Measurements from ENCODE around the gene NOC4L. TPM values are rescaled to one million over a fixed set of nuclear protein-coding genes. Genes with fewer than 3 reads are reported as not detected.
A peak's percentile ranks its signal among the peaks of the same experiment; 100 is the strongest.

NOC4L gene
- polyA plus RNA-seq (2011; rRNA removed) (3.9 and 8.1 TPM in 2 replicates), polyA minus RNA-seq (2011; rRNA and poly(A)+ RNA removed) (5.4 and 6.1 TPM in 2 replicates)

GRCh38 chr12:132144115-132144809 is at the start of gene NOC4L, which contains the start of gene DDX51:
TSS of gene NOC4L (plus strand) at chr12:132144457. CDS start at chr12:132144489, 32 bp downstream.
TSS of gene DDX51 (minus strand) at chr12:132144319. CDS start at chr12:132144296, 23 bp downstream.
- H3K36me3 ChIP-seq (ENCODE audit: control insufficient read depth, insufficient read depth, low read length) = peaks cover 27% of the 10 kb centered on the region
- POLR2A ChIA-PET = no interaction called here
- peak within 1 kb of the TSS; percentile 97 for H3K4me3 ChIP-seq (ENCODE audit: low read depth, low read length)
- DNase-seq (ENCODE audit: low read depth) = peak; percentile 46
- TF ChIP-seq CTCF (IDR thresholded peaks at IDR 0.05; ENCODE audit: insufficient read depth, low read depth, low read length) = no peak
- CTCF ChIA-PET = interaction anchor here (1.1 to 3.2 kb wide), 2 partner anchors 9 to 471 kb away, joined by 5 to 9 read pairs; no protein-coding TSS in a partner anchor
- H3K27me3 ChIP-seq (ENCODE audit: control insufficient read depth, insufficient read depth, low read length) = no peaks in the 10 kb centered on the region

GRCh38 chr12:132095520-132096409 is 48.5 kb upstream of the NOC4L start:
- TF ChIP-seq CTCF (IDR thresholded peaks at IDR 0.05; ENCODE audit: insufficient read depth, low read depth, low read length) = no peak
- no peak for DNase-seq (ENCODE audit: low read depth)
- Histone ChIP-seq H3K36me3 (ENCODE audit: control insufficient read depth, insufficient read depth, low read length) (peaks cover 7% of the 10 kb centered on the region), H3K4me3 (ENCODE audit: low read depth, low read length) (no peak overlapping the region), H3K27me3 (ENCODE audit: control insufficient read depth, insufficient read depth, low read length) (no peaks in the 10 kb centered on the region)
- ChIA-PET CTCF (no interaction called here), POLR2A (no interaction called here)

GRCh38 chr12:132099739-132100138 is 44.5 kb upstream of the NOC4L start:
- POLR2A ChIA-PET = no interaction called here

GRCh38 chr12:132100306-132101065 is 43.8 kb upstream of the NOC4L start:
- no peak for DNase-seq (ENCODE audit: low read depth)
- POLR2A ChIA-PET = no interaction called here

More at GRCh38 chr12:132099739-132100138, 44.5 kb upstream of the NOC4L start:
- TF ChIP-seq CTCF (IDR thresholded peaks at IDR 0.05; ENCODE audit: insufficient read depth, low read depth, low read length) = no peak
- CTCF ChIA-PET = no interaction called here
- Histone ChIP-seq H3K27me3 (ENCODE audit: control insufficient read depth, insufficient read depth, low read length) (no peaks in the 10 kb centered on the region), H3K4me3 (ENCODE audit: low read depth, low read length) (no peak overlapping the region), H3K36me3 (ENCODE audit: control insufficient read depth, insufficient read depth, low read length) (peaks cover 3% of the 10 kb centered on the region)
- DNase-seq (ENCODE audit: low read depth) = no peak

More at GRCh38 chr12:132100306-132101065, 43.8 kb upstream of the NOC4L start:
- CTCF ChIA-PET = no interaction called here
- H3K36me3 ChIP-seq (ENCODE audit: control insufficient read depth, insufficient read depth, low read length) = peaks cover 3% of the 10 kb centered on the region
- no peak for TF ChIP-seq CTCF (IDR thresholded peaks at IDR 0.05; ENCODE audit: insufficient read depth, low read depth, low read length)
- no peak overlapping the region for H3K4me3 ChIP-seq (ENCODE audit: low read depth, low read length)
- H3K27me3 ChIP-seq (ENCODE audit: control insufficient read depth, insufficient read depth, low read length) = no peaks in the 10 kb centered on the region
